GM12872 (cell line): ENCODE measurements around the gene DAP.

Experiments
- TF ChIP-seq, protein P1 (sequence below): IDR thresholded peaks from 3 replicates; pipeline ENCODE4 v1.5.1; 2011; ENCODE audit warnings: low read depth, mild to moderate bottlenecking, low read length, moderate library complexity; ENCODE audit not compliant: insufficient read depth

Gene DAP

DNA sequence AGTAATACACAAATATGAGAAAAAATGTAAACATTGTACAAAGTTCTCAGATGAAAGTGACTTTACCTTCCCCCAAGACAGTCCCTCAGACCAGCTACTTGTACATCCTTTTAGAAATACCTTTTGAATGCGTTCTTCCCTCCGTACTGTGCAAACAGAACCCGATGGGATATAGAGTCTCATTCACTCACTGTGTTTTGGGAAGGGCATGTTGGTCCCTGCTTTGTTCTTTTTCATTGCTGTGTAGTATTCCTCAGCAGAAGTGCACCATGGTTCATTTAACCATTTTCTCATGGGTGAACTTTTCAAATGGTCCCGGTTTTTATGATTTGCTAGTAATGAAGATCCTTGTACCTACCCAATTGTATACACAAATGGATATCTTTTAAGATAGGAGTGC, 102.8 kb downstream of the DAP start:
- TF ChIP-seq, protein P1, sequence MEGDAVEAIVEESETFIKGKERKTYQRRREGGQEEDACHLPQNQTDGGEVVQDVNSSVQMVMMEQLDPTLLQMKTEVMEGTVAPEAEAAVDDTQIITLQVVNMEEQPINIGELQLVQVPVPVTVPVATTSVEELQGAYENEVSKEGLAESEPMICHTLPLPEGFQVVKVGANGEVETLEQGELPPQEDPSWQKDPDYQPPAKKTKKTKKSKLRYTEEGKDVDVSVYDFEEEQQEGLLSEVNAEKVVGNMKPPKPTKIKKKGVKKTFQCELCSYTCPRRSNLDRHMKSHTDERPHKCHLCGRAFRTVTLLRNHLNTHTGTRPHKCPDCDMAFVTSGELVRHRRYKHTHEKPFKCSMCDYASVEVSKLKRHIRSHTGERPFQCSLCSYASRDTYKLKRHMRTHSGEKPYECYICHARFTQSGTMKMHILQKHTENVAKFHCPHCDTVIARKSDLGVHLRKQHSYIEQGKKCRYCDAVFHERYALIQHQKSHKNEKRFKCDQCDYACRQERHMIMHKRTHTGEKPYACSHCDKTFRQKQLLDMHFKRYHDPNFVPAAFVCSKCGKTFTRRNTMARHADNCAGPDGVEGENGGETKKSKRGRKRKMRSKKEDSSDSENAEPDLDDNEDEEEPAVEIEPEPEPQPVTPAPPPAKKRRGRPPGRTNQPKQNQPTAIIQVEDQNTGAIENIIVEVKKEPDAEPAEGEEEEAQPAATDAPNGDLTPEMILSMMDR, result no peak

DNA sequence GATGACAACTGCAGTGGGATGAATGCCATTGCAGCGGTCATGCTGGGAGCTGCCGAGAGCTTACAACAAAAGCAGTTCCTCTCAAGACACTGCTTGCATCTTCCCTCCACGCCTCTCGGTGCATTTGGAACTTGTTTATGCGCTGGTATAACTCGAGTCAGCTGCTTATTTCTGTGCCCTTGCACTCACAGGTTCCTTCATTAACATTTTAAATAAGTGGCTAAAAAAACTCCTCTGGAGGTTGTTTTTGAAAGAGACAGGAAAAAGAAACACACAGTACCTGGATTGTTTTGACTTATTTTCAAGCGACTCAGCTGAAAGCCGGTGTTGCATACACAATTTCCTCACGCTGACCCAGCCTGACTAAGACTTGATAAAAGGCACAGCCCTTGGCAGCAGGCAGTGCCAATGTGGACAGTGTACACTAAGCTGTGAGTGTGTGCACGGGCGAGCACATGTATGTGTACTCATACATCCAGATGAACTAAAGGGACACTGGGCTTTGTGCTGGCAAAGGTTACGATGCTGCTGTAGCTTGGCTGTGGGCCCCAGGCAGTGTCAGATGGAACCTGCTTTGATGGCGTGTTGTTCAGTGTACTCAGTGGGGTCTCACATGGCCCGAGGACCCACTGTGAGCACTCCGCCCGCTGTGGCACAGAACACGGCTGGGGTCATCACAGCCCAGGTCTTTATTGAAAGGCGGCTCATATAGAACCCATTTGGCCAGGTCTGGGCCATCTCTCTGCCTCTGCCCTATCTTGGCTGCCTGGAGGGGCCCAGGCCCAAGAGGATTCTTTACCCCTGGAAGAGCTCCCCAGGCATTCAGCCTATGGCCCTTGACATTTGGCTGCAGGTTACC, 104.8 kb downstream of the DAP start:
- TF ChIP-seq, protein P1, result no peak

DNA sequence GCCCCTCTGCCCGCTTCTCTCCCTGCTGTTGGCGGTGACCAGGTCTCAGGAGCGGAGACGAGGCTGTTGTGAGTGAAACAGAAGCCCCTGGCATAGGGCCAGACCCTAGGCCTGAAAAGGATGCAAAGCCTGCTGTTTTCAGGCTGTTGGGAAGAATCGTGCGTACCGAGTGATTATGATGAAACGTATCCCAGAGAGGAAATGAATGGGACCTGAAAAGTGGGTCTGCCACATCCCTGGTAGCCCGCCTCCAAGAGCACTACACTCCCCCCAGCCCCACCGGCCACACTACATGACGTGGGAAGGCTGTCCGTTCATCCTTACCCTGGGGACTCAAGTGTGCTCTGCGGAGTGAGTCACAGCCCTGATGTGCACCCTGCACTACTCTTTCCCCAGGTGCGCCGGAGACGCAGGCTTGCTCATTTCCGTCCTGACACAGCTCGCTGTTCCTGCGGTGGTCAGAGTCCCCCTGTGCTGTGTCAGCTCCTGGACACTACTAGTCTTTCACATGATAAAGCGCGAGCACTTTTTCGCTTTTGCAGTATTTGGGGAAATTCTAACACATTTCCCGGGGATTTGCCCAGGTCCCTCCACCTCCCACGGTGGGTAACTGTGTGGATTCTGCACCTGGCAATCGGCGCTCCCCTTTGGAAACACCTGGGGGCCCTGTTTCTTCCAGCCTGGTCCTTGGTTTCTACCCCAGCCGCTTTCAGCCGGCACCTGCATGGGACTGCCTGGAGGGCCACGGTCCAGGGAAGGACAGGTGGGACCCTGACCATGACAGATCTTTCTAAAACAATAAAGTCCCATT, 105.7 kb downstream of the DAP start:
- TF ChIP-seq, protein P1, result no peak

DNA sequence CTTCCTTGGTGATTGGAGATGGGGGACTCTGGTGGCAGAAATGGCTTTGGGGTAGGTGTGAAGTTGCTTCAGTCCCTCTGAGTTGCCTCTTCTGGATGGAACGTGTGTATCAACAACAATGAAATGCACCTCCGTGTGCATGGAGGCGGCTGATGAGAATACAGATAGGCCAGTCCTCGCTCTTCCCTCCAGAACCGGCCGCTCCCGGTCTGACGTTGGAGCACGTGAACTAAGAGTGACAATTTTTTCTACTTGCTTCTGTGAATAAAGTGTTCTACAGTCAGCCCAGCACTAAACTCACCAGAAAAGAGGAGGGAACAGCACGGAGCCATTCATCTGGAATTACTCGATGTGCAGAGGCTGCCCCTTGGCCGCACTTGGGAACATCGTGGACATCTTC, 106.5 kb downstream of the DAP start:
- TF ChIP-seq, protein P1, result no peak

DNA sequence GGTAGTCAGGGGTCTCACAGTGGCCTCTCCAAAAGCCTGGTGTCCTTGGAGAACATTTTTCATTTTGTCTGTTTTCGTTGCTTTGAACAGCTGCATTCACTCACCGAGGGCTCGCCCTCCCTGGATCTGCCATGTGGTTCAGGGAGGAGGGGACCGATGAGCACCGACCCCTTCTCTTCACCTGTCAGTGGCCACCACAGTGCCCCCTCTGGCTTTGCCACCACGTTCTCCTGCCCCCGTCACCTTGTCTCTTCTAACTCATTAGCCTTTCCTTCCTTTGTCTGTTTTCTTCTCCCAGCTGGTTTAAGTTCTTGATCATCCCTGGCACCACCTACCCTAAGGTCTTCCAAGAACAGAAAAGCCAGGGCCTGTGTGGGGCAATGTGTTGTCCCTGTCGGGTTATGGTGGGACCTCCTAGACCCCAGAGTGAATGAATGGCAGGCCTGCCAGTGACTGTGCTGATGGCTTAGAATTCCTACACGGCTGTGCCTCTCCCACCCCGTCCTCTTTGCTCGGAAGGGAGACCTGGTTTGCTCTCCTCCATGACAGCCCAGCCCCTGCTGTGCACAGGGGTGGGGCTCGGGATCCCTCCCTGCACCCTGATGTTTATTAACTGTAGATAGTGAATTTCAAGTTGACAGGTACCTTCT, 107.2 kb downstream of the DAP start:
- TF ChIP-seq, protein P1, result no peak

DNA sequence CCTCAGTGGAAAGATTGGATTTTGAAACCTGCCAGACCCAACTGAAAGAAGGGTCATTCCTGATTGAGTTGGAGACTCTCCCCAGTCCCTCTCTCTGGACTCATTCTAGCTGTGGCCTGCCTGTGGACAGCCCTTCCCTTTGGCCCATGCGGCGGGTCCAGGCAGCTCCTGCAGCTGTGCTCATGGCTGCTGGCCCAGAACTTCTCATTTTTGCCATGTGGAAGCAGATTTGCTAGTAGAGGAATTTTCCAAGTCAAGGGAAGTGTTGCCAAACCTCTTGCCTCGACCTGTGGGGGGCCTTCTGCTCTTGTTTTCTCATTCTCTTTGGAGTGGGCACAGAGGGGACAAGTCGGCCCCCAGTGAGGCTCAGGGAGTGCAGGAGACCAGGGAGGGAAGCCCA, 108.0 kb downstream of the DAP start:
- TF ChIP-seq, protein P1, result no peak

DNA sequence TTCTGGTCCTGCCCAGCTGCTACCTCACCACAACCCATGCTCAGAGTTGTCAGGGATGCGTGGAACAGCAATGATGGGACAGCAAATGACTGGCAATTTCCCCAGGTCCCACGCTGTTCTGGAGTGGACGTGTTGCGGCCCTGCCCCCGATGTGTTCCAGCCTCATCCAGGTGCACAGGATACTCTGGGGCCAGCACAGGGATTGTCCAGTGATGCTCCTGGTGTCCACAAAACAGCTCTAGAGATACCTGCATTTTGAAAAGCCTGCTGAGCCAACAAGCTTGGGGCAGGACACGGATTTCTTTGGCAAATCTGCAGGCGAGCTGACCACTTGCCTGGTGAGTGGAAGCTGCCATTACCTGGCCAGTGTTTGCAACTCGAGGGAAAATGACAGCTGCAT, 108.4 kb downstream of the DAP start:
- TF ChIP-seq, protein P1, result no peak
